BJ (cell line): ENCODE data around the gene ASTN1. TPM values are rescaled to one million over a fixed set of nuclear protein-coding genes. Genes with fewer than 3 reads are reported as not detected.
"Not testable (repeated sequence)": the region's sequence is repeated elsewhere in the genome, so short reads cannot be mapped to it uniquely, and the experiment has no call there.

Source experiments
- CTCF ChIA-PET: fragments of 350-600 bp; formaldehyde crosslinking; extraction: SDS; loops from one replicate; lab custom pipeline; 2021; ENCODE audit warnings: antibody characterized with exemption, inconsistent platforms; lab: Yijun Ruan, JAX
- POLR2A ChIA-PET: fragments of 300-600 bp; sonication (Branson Sonifier 250); formaldehyde crosslinking; extraction: SDS; loops from one replicate; lab custom pipeline; 2021; ENCODE audit warnings: antibody characterized with exemption; lab: Charles Lee
- DNase-seq: peaks from one replicate; pipeline ENCODE4 v3.0.0-alpha.2; 2011; ENCODE audit warnings: low read depth
- H3K27me3 ChIP-seq: 2 replicates; pipeline ENCODE4 v1.6.0; 2011; ENCODE audit warnings: low read length; ENCODE audit not compliant: control insufficient read depth, insufficient read depth
- H3K36me3 ChIP-seq: 2 replicates; pipeline ENCODE4 v1.5.1; 2011; ENCODE audit warnings: low read length; ENCODE audit not compliant: control insufficient read depth, insufficient read depth
- H3K4me3 ChIP-seq: 2 replicates; pipeline ENCODE4 v1.5.1; 2011; ENCODE audit warnings: low read depth, mild to moderate bottlenecking, control low read depth, low read length
- polyA plus RNA-seq: library from polyadenylated mRNA; depleted of rRNA; stranded (reverse); fragments of >200 nt; gene quantifications from 2 replicates; pipeline ENCODE4 v1.2.3, GENCODE V29; 2011
- TF ChIP-seq, protein P1 (sequence below): IDR thresholded peaks from 2 replicates; pipeline ENCODE4 v1.5.1; 2011; ENCODE audit warnings: low read depth, mild to moderate bottlenecking, control low read depth, inconsistent platforms, low read length, moderate library complexity; ENCODE audit not compliant: insufficient read depth

The ASTN1 gene
- polyA plus RNA-seq, 1 experiment = 0.09 TPM

DNA sequence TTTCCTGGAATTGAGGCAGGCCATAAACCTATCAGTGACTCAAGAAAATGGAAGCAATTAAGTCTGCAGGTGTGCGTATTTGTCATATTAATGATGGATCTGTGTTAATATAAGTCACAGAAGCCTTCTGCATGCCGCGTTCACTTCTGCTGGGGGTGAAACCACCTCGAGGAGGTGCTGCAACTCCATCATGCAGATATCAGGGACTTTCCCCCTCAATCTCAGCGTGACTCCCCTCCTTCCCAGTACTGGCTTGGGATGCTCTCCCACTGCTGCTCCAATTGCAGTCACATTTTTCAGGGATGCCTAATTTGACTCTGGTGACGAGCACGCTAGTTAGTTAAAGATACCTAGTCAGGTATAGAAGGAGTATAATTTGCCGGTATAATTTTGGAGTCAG is 87.5 kb downstream of the ASTN1 start:
- H3K36me3 ChIP-seq = no peaks in the 10 kb centered on the region
- CTCF ChIA-PET = no interaction called here
- TF ChIP-seq, protein P1, sequence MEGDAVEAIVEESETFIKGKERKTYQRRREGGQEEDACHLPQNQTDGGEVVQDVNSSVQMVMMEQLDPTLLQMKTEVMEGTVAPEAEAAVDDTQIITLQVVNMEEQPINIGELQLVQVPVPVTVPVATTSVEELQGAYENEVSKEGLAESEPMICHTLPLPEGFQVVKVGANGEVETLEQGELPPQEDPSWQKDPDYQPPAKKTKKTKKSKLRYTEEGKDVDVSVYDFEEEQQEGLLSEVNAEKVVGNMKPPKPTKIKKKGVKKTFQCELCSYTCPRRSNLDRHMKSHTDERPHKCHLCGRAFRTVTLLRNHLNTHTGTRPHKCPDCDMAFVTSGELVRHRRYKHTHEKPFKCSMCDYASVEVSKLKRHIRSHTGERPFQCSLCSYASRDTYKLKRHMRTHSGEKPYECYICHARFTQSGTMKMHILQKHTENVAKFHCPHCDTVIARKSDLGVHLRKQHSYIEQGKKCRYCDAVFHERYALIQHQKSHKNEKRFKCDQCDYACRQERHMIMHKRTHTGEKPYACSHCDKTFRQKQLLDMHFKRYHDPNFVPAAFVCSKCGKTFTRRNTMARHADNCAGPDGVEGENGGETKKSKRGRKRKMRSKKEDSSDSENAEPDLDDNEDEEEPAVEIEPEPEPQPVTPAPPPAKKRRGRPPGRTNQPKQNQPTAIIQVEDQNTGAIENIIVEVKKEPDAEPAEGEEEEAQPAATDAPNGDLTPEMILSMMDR = no peak
- no peak for DNase-seq
- H3K27me3 ChIP-seq = no peaks in the 10 kb centered on the region
- H3K4me3 ChIP-seq = no peak overlapping the region
- POLR2A ChIA-PET = no interaction called here

DNA sequence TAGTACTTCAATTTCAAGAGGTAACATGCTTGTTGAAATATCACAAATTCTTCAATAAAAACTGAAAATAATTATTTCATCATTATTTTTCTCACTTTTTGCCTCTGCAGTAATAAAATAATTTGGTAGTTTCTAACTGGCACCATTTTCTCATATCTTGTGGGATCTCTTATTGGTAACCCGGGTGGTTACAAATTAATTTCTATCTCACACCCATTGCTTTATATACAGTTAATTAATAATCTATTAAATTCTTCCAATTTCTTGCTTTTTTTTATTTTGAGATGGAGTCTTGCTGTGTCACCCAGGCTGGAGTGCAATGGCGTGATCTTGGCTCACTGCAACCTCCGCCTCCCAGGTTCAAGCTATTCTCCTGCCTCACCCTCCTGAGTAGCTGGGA is 89.7 kb downstream of the ASTN1 start:
- DNase-seq, H3K27me3 ChIP-seq, CTCF ChIA-PET, H3K36me3 ChIP-seq, H3K4me3 ChIP-seq: not testable (repeated sequence)
- POLR2A ChIA-PET = interaction anchor here (0.6 kb wide), 1 partner anchor 31 kb away, joined by 3 read pairs; no protein-coding TSS in a partner anchor

DNA sequence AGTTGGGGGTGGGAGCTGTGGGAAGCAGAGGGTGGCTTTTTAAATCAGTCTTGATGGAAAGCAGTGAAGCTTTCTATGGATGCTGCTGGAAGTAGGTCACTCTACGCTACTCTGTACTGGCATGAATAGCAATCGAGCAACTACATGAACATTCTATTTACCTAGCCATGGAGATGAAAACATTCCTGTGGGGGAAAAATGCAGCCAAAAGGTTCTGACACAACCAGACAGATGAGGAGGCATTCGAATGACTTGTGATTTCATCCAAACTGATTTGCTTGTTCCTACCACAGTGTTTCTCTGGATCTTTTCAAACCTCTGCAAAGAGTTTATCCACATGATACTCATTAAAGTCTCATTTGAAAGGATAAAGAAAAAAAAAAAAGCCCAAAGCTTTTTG is 95.0 kb downstream of the ASTN1 start:
- ChIA-PET POLR2A (no interaction called here), CTCF (no interaction called here)
- peak; percentile 2 for DNase-seq
- Histone ChIP-seq H3K4me3 (no peak overlapping the region), H3K27me3 (peaks cover 4% of the 10 kb centered on the region), H3K36me3 (no peaks in the 10 kb centered on the region)
- TF ChIP-seq, protein P1 = no peak

DNA sequence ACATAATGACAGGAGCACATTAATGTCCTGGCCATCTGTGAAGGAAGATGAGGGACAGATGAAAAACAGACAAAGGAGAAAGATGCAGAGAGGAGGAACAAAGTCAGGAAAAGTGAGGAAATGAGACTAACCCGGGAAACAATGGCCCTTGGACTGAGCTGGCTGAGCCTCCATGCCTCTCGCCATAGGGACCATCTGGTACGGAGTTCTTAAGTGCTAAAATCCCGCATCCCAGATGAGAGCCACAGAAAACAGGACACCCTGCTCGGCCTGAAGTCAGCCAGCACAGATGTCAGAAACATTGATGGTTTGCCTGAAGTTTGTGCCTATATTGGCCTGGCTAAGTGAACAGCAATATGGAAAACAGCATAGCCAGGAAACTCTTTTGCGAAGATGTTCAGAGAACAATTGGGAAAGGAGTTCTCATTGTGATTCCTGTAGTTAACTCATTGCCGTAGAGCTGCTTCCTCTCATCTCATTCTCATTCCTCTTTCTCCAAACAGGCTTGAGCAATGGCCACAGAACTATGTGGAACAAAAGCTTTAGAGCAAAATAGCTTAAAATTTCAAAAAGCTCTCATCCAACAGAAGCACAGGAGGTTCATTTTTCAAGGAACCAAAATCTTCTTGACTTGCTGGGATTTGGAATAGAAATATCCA is 96.6 kb downstream of the ASTN1 start:
- Histone ChIP-seq H3K36me3 (no peaks in the 10 kb centered on the region), H3K27me3 (peaks cover 4% of the 10 kb centered on the region), H3K4me3 (no peak overlapping the region)
- ChIA-PET CTCF (interaction anchor here (0.7 to 1.1 kb wide), 2 partner anchors 13 to 16 kb away, joined by 3 read pairs; no protein-coding TSS in a partner anchor), POLR2A (interaction anchor here (0.7 kb wide), 1 partner anchor 10 kb away, joined by 5 read pairs; no protein-coding TSS in a partner anchor)
- TF ChIP-seq, protein P1 = no peak
- DNase-seq = no peak

DNA sequence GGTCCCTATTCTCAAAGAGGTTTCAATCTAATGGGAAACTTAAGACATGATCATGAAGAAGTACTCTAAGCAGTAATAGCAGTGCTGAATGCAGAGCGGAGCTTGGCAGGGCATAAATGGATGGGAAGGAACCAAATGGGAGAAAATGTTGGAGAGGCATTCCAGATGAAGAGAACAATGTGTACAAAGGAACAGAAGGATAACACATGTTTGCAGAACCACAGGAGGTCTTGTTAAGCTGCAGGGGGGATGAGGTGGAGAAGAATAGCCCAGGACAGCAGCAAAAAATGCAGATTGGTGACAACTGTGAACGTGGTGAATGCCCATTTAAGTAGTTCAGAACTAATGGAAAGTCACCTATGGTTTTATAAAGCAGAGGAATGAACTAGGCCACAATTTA is 99.1 kb downstream of the ASTN1 start:
- POLR2A ChIA-PET = no interaction called here
- no peak overlapping the region for H3K4me3 ChIP-seq
- TF ChIP-seq, protein P1 = no peak
- CTCF ChIA-PET = no interaction called here
- no peak for DNase-seq
- H3K36me3 ChIP-seq = no peaks in the 10 kb centered on the region
- peaks cover 4% of the 10 kb centered on the region for H3K27me3 ChIP-seq

DNA sequence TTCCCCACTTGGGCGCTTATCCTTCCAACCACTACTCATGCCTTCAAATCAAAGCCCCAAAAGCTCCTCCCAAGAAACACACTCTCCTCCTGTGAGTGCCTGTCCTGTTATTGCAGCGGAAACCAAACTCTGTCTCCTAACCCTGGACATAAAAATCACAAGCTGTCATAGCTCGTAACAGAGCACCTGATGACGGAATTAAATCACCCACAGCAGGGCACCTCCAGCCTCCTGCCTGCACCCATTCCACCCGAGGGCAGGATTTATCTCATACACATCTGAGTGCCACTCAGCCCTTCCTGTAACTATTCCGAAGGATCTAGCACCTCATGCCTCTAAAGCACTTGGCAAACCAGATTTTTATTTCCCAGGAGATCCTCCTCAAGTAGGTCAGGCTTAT is 100.9 kb downstream of the ASTN1 start:
- ChIA-PET CTCF (no interaction called here), POLR2A (no interaction called here)
- Histone ChIP-seq H3K4me3 (no peak overlapping the region), H3K36me3 (no peaks in the 10 kb centered on the region), H3K27me3 (peaks cover 4% of the 10 kb centered on the region)
- TF ChIP-seq, protein P1 = no peak
- DNase-seq = no peak
